Measurements from ENCODE around the gene MS4A15.
"Not testable (repeated sequence)": the region's sequence is repeated elsewhere in the genome, so short reads cannot be mapped to it uniquely, and the experiment has no call there.

Gene MS4A15, protein sequence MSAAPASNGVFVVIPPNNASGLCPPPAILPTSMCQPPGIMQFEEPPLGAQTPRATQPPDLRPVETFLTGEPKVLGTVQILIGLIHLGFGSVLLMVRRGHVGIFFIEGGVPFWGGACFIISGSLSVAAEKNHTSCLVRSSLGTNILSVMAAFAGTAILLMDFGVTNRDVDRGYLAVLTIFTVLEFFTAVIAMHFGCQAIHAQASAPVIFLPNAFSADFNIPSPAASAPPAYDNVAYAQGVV

DNA sequence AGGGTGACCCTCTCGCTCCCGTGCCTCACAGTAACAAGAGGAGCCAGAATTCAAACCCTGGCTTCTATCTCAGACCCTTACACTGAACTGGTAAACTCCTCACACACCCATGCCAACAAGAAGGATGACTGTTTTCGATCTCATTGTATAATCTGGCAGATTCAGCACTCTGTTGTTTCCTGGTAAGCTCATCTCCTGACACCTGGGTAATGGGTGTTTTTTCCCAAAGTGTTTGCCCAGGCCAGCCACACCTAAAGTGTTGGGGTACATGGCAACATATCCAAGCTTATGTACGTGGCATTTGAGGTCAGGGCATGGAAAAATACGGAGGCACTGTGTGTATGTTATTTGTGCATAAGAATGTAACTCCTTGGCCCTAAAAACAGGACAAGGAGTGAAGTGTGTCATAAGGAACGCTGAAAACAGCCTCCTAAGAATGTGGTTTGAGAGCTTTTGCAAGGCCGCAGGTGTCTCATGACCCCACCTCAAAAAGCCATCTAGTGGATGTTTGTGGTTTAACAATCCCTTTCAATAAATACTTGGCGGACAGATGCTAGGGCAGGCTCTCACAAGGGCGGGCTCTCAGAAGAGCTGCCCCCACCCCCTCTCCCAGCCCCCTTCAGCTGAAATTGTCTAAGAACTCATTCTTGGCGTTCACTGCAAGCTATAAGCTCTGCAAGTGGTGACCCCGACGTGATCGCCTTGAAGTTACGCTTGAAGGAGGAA, at the start of gene MS4A15:
Gene MS4A15 (plus strand): TSS at position 561 of the 726 bp plus-strand sequence. CDS start 6,867 bp downstream, outside the sequence.
- DNase-seq: no peak

DNA sequence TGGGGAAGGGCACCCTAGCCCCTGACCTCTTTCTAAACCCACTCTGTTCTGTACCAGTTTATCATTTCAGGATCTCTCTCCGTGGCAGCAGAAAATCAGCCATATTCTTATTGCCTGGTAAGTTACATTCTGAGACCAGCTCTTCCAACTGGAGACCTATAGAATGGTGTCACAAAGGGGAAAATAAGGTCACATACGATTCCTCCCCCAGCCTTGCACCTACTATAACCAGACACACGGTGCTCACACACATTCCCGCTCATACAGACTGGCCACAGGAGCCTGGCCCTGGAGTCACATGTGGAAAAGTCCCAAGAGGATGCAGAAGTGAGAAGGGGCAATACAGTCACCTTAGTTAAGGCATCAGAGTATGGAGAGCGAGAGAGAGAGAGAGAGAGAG, 49.7 kb upstream of the MS4A15 start:
- no peak for DNase-seq

DNA sequence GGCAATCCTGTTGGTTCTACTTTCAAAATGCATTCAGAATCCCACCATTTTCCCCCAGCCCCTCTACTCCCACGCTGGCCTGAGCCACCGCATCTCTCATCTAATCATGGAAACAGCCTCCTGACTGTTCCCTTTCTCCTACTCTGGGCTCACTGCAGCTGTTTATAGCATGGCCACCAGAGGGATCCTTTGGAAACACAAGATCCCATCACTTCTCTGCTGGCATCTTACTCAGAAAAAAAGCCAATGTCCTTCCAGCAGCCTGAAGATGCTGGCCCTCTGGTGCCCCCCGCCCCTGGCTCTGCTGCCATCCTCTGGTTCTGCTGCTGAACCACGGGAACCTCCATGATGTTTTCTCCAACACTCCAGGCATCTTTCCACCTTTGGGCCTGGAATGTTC, 46.2 kb upstream of the MS4A15 start:
- no peak for DNase-seq

DNA sequence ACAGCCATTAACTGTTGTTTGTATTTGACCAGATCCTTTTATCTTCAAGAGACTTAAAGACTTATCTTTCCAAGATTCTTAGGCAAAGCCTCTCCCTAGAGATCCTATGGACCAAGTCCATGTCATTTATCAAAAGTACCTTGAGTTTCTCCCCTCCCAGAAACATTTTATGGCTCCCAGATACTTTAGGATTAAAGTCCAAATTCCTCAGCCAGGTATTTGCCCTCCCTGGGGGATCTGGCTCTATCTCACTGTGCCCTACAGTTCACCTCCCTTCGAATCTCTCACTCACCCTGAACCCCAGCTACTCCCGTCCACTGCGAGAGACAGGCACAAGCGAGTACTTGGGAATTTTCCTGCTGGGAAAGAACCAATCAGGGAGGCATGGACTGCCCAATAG, 45.4 kb upstream of the MS4A15 start:
- DNase-seq: no peak

DNA sequence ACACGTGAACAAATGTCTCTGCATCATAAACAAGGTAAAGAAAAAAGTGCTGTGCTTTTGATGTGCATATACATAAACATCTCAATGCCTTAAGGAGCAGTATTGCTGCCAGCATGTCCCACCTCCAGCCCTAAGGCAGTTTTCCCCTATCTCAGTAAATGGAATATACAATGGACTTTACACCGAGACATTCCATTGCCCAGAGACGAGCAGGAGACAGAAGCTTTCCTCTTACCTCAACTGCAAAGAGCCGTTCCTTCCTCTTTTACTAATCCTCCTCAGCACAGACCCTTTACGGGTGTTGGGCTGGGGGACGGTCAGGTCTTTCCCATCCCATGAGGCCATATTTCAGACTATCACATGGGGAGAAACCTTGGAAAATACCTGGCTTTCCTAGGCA, 43.2 kb upstream of the MS4A15 start:
- not testable (repeated sequence) for DNase-seq

GRCh38 chr11:60717956-60718355, 38.7 kb upstream of the MS4A15 start:
- no peak for DNase-seq

GRCh38 chr11:60718524-60719316, 37.9 kb upstream of the MS4A15 start:
- no peak for DNase-seq

DNA sequence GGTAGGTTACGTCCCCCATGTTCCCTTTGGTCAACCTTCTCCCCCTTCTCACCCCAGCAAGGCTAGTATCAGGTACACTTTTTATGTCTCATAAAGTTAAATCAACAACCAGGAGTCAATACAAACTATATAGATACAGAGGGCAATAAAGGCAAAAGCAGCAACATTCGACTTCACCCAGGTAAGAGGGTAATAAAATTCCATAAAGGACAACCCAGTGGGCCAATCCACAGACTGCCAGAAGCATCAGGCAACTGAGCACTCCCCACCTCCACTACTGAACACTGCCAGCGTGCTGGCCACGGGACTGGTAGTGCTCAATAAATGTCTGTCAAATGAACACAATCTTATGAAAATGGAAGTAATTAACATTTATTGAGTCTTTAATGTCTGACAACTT, 37.3 kb upstream of the MS4A15 start:
- DNase-seq: no peak

DNA sequence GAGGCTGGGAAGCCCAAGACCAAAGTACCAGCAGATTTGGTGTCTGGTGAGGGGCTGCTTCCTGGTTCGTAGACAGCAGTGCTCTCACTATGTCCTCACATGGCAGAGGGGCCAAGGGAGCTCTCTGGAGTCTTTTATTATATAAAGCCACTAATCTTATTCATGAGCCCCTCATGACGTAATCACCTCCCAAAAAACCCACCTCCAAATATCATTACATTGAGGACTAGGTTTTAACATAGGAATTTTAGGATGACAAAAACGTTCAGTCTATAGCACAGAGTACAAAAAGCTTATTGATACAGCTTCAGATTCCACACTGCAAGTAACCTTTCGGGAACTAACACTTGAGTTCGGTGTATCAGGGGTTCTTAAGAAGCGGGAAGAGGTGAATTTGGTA, 36.2 kb upstream of the MS4A15 start:
- DNase-seq: no peak

- DNase-seq: no peak
Measured at GRCh38 chr11:60724420-60724819, 32.2 kb upstream of the MS4A15 start, which contains the start of gene MS4A18. Gene MS4A18 (plus strand): TSS chr11:60724720.

- DNase-seq: no peak
Measured at GRCh38 chr11:60725592-60725991, 31.1 kb upstream of the MS4A15 start.

- no peak for DNase-seq
Measured at GRCh38 chr11:60731586-60731985, 25.1 kb upstream of the MS4A15 start.

- DNase-seq: no peak
Measured at GRCh38 chr11:60734279-60734678, 22.4 kb upstream of the MS4A15 start.

DNA sequence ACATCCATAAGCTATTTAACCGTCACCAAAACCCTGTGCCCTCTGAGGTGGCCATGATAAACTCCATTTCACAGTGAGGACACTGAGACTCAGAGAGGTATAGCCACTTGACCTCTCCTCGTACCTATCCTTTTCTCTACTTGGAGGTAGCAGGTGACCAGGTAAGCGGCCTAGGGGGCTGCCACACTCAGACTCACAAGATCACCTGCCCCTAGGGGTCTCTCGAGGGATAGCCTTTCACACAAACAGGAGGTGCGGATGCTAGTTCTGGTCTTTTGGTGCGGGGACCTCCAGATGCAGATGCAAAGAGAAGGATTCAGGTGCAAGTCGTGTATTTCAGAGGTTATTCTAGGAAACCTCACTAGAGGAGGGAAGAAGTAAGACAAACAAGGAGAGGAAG, 17.6 kb upstream of the MS4A15 start:
- no peak for DNase-seq

DNA sequence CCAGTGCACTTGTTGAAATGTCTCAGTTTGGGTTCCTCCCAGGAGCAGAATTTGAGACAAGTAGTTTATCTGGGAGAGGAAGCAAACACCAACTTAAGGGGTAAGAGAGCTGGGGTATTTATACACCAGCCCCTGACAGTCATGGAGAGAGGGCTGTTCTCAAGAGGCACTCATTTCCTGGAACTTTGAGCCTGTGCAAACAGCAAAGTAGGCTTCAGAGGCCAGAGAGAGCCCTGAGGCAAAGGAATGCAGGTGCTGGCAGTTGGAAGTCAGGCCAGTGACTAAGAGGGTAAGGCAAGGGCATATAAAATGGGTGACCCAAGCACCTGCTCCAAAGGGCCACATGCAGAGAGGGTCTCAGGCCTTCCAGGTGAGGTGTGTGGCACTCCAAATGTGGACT, 16.1 kb upstream of the MS4A15 start:
- no peak for DNase-seq

DNA sequence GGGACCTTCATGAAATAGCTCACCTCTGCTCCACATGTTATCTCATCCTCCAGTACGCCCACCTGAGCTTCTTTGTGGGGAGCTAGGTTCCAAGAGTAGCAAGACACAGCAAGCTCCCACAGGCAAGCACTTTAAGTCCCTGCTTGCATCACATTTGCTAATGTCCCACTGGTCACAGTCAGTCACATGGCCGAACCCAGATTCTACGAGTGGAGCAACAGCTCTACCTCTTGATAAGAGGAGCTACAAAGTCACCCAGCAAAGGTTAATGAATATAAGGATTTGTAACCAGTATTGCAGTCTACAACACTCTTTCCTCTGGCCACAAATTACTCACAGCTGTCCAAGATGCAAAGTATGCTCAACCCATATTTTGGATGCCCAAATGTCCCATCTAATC, 15.2 kb upstream of the MS4A15 start:
- DNase-seq: no peak

DNA sequence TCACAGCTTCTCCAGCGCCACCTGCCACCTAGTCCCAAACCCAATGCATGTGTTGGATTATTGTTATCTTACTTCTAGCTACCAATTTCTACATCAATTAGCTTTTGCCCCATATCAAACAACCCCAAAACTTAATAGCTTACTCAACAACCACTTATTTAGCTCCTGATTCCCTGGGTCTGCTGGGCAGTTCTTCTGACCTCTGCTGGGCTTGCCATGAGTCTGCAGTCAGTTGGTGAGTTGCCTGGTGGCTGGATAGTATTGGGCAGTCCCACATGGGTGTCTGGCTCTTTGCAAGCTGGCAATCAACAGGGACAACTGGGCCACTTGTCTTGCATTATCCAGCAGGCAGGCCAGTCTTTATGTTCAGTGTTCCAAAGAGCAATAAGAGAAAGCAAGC, 13.6 kb upstream of the MS4A15 start:
- no peak for DNase-seq

GRCh38 chr11:60744114-60744513, 12.6 kb upstream of the MS4A15 start:
- no peak for DNase-seq

- DNase-seq: no peak
Measured at GRCh38 chr11:60747359-60747873, 9.3 kb upstream of the MS4A15 start.

GRCh38 chr11:60748225-60748624, 8.4 kb upstream of the MS4A15 start:
- DNase-seq: no peak

DNA sequence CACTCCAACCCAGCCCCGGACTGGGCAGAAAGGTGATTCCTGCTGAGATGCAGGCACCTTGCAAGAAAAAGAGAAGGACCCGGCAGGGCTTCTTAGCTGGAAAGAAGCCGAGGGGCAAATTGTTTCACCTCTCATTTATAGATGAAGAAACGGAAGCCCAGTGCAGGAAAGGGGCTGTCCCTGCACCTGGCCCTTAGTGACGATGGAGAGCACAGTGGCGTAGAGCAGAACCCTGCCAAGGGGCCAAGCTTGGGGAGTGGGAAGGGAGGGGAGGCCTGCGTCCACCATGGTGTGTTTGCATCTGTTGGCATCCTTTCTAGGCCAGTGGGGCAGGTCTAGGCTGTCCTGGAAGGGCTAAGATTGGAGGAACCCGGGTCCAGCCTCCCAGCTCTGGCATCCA, 7.8 kb upstream of the MS4A15 start:
- DNase-seq: no peak

- no peak for DNase-seq
Measured at GRCh38 chr11:60750911-60751310, 5.8 kb upstream of the MS4A15 start.

- DNase-seq: no peak
Measured at GRCh38 chr11:60753309-60753708, 3.4 kb upstream of the MS4A15 start.

- no peak for DNase-seq
Measured at GRCh38 chr11:60754887-60755286, 1.8 kb upstream of the MS4A15 start.
